ENCODE measurements around the gene RARRES2.
"Not testable (repeated sequence)": the region's sequence is repeated elsewhere in the genome, so short reads cannot be mapped to it uniquely, and the experiment has no call there.

The RARRES2 gene

GRCh38 chr7:150314639-150315239, 26.7 kb downstream of the RARRES2 start:
- DNase-seq (ENCODE audit: low read depth, low spot score): no peak
- Histone ChIP-seq H3K4me1 (ENCODE audit: insufficient read depth, insufficient read length) (peaks cover 2% of the 10 kb centered on the region), H3K9me3 (ENCODE audit: insufficient read depth, low read length) (no peaks in the 10 kb centered on the region), H3K4me3 (ENCODE audit: insufficient read length, low read depth) (no peak overlapping the region), H3K27me3 (ENCODE audit: insufficient read depth, insufficient read length) (no peaks in the 10 kb centered on the region), H3K9ac (ENCODE audit: insufficient read length, low read depth) (no peak overlapping the region), H3K36me3 (ENCODE audit: insufficient read depth, insufficient read length, low read length) (no peaks in the 10 kb centered on the region)
- TF ChIP-seq SUZ12 (IDR thresholded peaks at IDR 0.05; ENCODE audit: extremely low read depth, insufficient read depth, insufficient read length): no peak
- no peak for TF ChIP-seq ZNF274 (IDR thresholded peaks at IDR 0.05; ENCODE audit: low read depth, low read length)
- no peak for TF ChIP-seq YY1 (IDR thresholded peaks at IDR 0.05; ENCODE audit: insufficient read depth, insufficient read length)

GRCh38 chr7:150313870-150314269, 27.6 kb downstream of the RARRES2 start:
- DNase-seq (ENCODE audit: low read depth, low spot score): no peak
- no peaks in the 10 kb centered on the region for H3K27me3 ChIP-seq (ENCODE audit: insufficient read depth, insufficient read length)
- no peak overlapping the region for H3K4me3 ChIP-seq (ENCODE audit: insufficient read length, low read depth)
- peaks cover 2% of the 10 kb centered on the region for H3K4me1 ChIP-seq (ENCODE audit: insufficient read depth, insufficient read length)
- H3K9me3 ChIP-seq (ENCODE audit: insufficient read depth, low read length): no peaks in the 10 kb centered on the region
- no peaks in the 10 kb centered on the region for H3K36me3 ChIP-seq (ENCODE audit: insufficient read depth, insufficient read length, low read length)
- no peak for TF ChIP-seq SUZ12 (IDR thresholded peaks at IDR 0.05; ENCODE audit: extremely low read depth, insufficient read depth, insufficient read length)
- no peak for TF ChIP-seq ZNF274 (IDR thresholded peaks at IDR 0.05; ENCODE audit: low read depth, low read length)
- no peak for TF ChIP-seq YY1 (IDR thresholded peaks at IDR 0.05; ENCODE audit: insufficient read depth, insufficient read length)
- H3K9ac ChIP-seq (ENCODE audit: insufficient read length, low read depth): no peak overlapping the region

GRCh38 chr7:150313367-150313809, 28.0 kb downstream of the RARRES2 start:
- H3K9ac ChIP-seq (ENCODE audit: insufficient read length, low read depth): no peak overlapping the region
- no peak for DNase-seq (ENCODE audit: low read depth, low spot score)
- H3K27me3 ChIP-seq (ENCODE audit: insufficient read depth, insufficient read length): no peaks in the 10 kb centered on the region
- peaks cover 2% of the 10 kb centered on the region for H3K4me1 ChIP-seq (ENCODE audit: insufficient read depth, insufficient read length)
- H3K4me3 ChIP-seq (ENCODE audit: insufficient read length, low read depth): no peak overlapping the region
- H3K9me3 ChIP-seq (ENCODE audit: insufficient read depth, low read length): no peaks in the 10 kb centered on the region
- no peaks in the 10 kb centered on the region for H3K36me3 ChIP-seq (ENCODE audit: insufficient read depth, insufficient read length, low read length)
- TF ChIP-seq SUZ12 (IDR thresholded peaks at IDR 0.05; ENCODE audit: extremely low read depth, insufficient read depth, insufficient read length) (no peak), YY1 (IDR thresholded peaks at IDR 0.05; ENCODE audit: insufficient read depth, insufficient read length) (no peak), ZNF274 (IDR thresholded peaks at IDR 0.05; ENCODE audit: low read depth, low read length) (no peak)

GRCh38 chr7:150312649-150313366, 28.6 kb downstream of the RARRES2 start:
- H3K4me3 ChIP-seq (ENCODE audit: insufficient read length, low read depth); DNase-seq (ENCODE audit: low read depth, low spot score); H3K9ac ChIP-seq (ENCODE audit: insufficient read length, low read depth); H3K4me1 ChIP-seq (ENCODE audit: insufficient read depth, insufficient read length); H3K36me3 ChIP-seq (ENCODE audit: insufficient read depth, insufficient read length, low read length); H3K27me3 ChIP-seq (ENCODE audit: insufficient read depth, insufficient read length); H3K9me3 ChIP-seq (ENCODE audit: insufficient read depth, low read length): not testable (repeated sequence)

- Histone ChIP-seq H3K4me1 (ENCODE audit: insufficient read depth, insufficient read length) (peaks cover 2% of the 10 kb centered on the region), H3K9me3 (ENCODE audit: insufficient read depth, low read length) (peaks cover 12% of the 10 kb centered on the region; the same call in 1 of the 2 replicates), H3K36me3 (ENCODE audit: insufficient read depth, insufficient read length, low read length) (no peaks in the 10 kb centered on the region), H3K9ac (ENCODE audit: insufficient read length, low read depth) (no peak overlapping the region), H3K27me3 (ENCODE audit: insufficient read depth, insufficient read length) (no peaks in the 10 kb centered on the region), H3K4me3 (ENCODE audit: insufficient read length, low read depth) (no peak overlapping the region)
- no peak for TF ChIP-seq YY1 (IDR thresholded peaks at IDR 0.05; ENCODE audit: insufficient read depth, insufficient read length)
- no peak for TF ChIP-seq SUZ12 (IDR thresholded peaks at IDR 0.05; ENCODE audit: extremely low read depth, insufficient read depth, insufficient read length)
- TF ChIP-seq ZNF274 (IDR thresholded peaks at IDR 0.05; ENCODE audit: low read depth, low read length): no peak
- no peak for DNase-seq (ENCODE audit: low read depth, low spot score)
Observed at GRCh38 chr7:150311711-150312110, 29.7 kb downstream of the RARRES2 start.

GRCh38 chr7:150311146-150311545, 30.3 kb downstream of the RARRES2 start:
- no peak for DNase-seq (ENCODE audit: low read depth, low spot score)

GRCh38 chr7:150308575-150308974, 32.9 kb downstream of the RARRES2 start:
- Histone ChIP-seq H3K36me3 (ENCODE audit: insufficient read depth, insufficient read length, low read length) (no peaks in the 10 kb centered on the region), H3K27me3 (ENCODE audit: insufficient read depth, insufficient read length) (no peaks in the 10 kb centered on the region), H3K9me3 (ENCODE audit: insufficient read depth, low read length) (peaks cover 13% of the 10 kb centered on the region; the same call in 1 of the 2 replicates), H3K9ac (ENCODE audit: insufficient read length, low read depth) (no peak overlapping the region), H3K4me1 (ENCODE audit: insufficient read depth, insufficient read length) (no peaks in the 10 kb centered on the region), H3K4me3 (ENCODE audit: insufficient read length, low read depth) (no peak overlapping the region)
- TF ChIP-seq YY1 (IDR thresholded peaks at IDR 0.05; ENCODE audit: insufficient read depth, insufficient read length): no peak
- TF ChIP-seq SUZ12 (IDR thresholded peaks at IDR 0.05; ENCODE audit: extremely low read depth, insufficient read depth, insufficient read length): no peak
- TF ChIP-seq ZNF274 (IDR thresholded peaks at IDR 0.05; ENCODE audit: low read depth, low read length): no peak
- no peak for DNase-seq (ENCODE audit: low read depth, low spot score)

More at GRCh38 chr7:150311146-150311545, 30.3 kb downstream of the RARRES2 start:
- Histone ChIP-seq H3K9ac (ENCODE audit: insufficient read length, low read depth) (no peak overlapping the region), H3K36me3 (ENCODE audit: insufficient read depth, insufficient read length, low read length) (no peaks in the 10 kb centered on the region), H3K4me3 (ENCODE audit: insufficient read length, low read depth) (no peak overlapping the region), H3K4me1 (ENCODE audit: insufficient read depth, insufficient read length) (peaks cover 2% of the 10 kb centered on the region), H3K27me3 (ENCODE audit: insufficient read depth, insufficient read length) (no peaks in the 10 kb centered on the region), H3K9me3 (ENCODE audit: insufficient read depth, low read length) (peaks cover 13% of the 10 kb centered on the region; the same call in 1 of the 2 replicates)
- TF ChIP-seq YY1 (IDR thresholded peaks at IDR 0.05; ENCODE audit: insufficient read depth, insufficient read length) (no peak), SUZ12 (IDR thresholded peaks at IDR 0.05; ENCODE audit: extremely low read depth, insufficient read depth, insufficient read length) (no peak), ZNF274 (IDR thresholded peaks at IDR 0.05; ENCODE audit: low read depth, low read length) (no peak)
